ENCODE data around the gene ARHGAP22. TPM values are rescaled to one million over a fixed set of nuclear protein-coding genes. Genes with fewer than 3 reads are reported as not detected.

Gene ARHGAP22
- total RNA-seq, 4 donors from 2014 or later = 7.7 to 16.5 (median 14.3) TPM

DNA sequence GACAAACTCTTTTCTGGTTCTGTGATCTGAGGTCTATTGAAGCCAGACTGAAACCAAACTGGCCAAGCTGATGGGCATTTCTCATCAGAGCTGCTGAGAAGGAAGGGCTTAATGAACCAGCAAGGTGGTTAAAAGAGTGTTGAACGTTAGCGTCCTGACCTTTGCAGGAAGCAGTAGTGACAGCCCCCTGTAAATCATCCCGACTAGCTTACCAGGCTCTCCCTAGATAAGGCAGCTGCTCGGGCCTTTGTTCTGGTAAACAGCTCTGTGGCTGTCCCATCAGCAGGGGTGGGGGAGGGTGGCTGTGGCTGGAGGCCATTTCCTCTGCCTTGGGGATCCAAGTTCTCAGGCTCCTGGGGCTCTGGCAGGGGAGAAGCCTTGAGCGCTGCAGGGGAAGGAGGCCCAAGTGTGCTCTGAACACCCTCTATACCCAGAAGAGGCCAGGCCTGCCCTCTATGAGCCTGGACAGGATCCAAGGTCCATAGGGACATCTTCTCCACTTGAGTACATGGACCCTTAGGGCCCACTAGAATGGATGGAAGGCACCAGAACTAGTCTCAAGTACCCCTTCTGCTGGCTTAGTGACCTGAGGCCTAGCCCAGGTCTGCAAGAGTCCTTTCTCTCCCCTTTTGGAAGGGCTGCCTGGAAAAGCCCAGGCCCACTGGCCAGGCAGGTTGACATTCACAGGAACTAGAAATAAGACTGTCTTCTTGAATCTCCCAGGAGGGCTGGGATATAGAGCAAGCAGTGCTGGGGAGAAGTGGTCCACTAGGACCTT, 134.6 kb downstream of the ARHGAP22 start:
- Histone ChIP-seq H3K4me3 (no peak overlapping the region), H3K27me3 (peaks cover 0 to 20% of the 10 kb centered on the region in 2 donors), H3K4me1 (peaks cover 0 to 4% (median 0%) of the 10 kb centered on the region in 4 donors), H3K27ac (no peak overlapping the region), H3K36me3 (no peaks in the 10 kb centered on the region), H3K9me3 (peaks cover 0 to 8% (median 0%) of the 10 kb centered on the region in 4 donors)
- DNase-seq (ENCODE audit: low spot score in 2 of 2) = no peak
- WGBS, 2 donors = 71 to 77% methylated on average over 5 of the region's 5 CpGs
- TF ChIP-seq EP300 (IDR thresholded peaks at IDR 0.05) (no peak), POLR2A (IDR thresholded peaks at IDR 0.05) (no peak)
- TF ChIP-seq, protein P1, sequence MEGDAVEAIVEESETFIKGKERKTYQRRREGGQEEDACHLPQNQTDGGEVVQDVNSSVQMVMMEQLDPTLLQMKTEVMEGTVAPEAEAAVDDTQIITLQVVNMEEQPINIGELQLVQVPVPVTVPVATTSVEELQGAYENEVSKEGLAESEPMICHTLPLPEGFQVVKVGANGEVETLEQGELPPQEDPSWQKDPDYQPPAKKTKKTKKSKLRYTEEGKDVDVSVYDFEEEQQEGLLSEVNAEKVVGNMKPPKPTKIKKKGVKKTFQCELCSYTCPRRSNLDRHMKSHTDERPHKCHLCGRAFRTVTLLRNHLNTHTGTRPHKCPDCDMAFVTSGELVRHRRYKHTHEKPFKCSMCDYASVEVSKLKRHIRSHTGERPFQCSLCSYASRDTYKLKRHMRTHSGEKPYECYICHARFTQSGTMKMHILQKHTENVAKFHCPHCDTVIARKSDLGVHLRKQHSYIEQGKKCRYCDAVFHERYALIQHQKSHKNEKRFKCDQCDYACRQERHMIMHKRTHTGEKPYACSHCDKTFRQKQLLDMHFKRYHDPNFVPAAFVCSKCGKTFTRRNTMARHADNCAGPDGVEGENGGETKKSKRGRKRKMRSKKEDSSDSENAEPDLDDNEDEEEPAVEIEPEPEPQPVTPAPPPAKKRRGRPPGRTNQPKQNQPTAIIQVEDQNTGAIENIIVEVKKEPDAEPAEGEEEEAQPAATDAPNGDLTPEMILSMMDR (IDR thresholded peaks at IDR 0.05) = no peak

DNA sequence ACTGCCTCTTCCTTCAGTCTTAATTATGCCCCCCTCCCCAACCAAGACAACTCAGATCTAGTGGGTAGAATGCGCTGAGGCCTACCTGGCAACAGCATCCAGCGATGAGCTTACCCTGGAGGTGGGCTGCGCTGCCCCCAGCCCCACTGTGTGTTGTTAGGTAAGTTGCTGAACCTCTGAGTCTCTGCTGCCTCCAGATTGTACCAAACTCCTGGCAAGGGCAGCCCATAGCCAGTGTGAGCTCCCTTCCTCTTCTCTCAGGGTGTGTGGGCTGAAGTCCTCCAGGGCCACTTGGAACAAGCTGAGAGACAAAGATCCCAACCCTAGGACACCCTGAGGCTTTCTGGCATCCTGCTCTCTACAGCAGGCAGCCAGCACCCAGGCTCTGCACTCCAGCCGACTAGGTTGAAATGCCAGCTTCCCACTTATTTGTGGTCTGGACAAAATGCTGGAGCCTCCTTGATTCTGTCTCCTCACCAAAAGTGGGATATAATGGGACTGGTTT, 135.3 kb downstream of the ARHGAP22 start:
- TF ChIP-seq POLR2A (IDR thresholded peaks at IDR 0.05) = no peak
- TF ChIP-seq, protein P1 (IDR thresholded peaks at IDR 0.05) = no peak
- no peak for TF ChIP-seq EP300 (IDR thresholded peaks at IDR 0.05)
- Histone ChIP-seq H3K4me1 (peaks cover 0 to 4% (median 0%) of the 10 kb centered on the region in 4 donors), H3K27me3 (peaks cover 0 to 20% of the 10 kb centered on the region in 2 donors), H3K36me3 (no peaks in the 10 kb centered on the region), H3K4me3 (no peak overlapping the region), H3K27ac (no peak overlapping the region), H3K9me3 (peaks cover 0 to 8% (median 0%) of the 10 kb centered on the region in 4 donors)
- 33 to 87% methylated on average over 1 to 4 of the region's 4 CpGs for WGBS, 2 donors
- no peak for DNase-seq (ENCODE audit: low spot score in 2 of 2)

DNA sequence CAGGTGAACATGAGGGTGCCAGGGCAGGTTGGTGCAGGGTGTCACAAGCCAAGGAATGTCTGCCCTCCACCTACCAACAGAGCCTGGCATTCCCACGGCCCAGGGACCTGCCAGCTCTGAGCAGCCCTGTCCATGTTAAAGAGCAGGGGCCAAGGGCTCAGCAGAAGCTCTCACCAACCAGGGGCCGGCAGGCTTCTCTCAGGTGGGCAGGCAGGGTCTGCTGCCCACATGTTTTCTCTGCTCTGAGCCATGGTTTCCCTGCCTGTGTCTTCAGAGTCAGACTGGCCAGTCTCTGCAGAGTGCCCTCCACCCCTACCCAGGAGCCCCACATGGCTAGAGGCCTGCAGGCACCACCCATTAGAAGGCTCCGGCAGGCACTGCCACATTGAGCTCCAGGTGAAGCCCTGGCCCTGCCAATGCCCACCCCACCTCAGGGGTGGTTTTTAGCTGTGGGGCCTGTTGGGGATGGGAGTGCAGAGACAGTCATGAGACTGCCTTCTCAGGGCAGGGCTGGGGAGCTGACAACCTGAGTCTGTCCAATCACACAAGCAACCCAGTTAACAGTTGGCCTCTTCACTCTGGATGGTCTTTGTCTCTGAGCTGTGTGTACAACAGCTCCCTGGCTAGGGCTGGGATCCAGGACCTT, 135.9 kb downstream of the ARHGAP22 start:
- Histone ChIP-seq H3K27me3 (peaks cover 0 to 20% of the 10 kb centered on the region in 2 donors), H3K36me3 (no peaks in the 10 kb centered on the region), H3K4me1 (peaks cover 0 to 4% (median 0%) of the 10 kb centered on the region in 4 donors), H3K4me3 (no peak overlapping the region), H3K9me3 (peaks cover 0 to 8% (median 0%) of the 10 kb centered on the region in 4 donors), H3K27ac (no peak overlapping the region)
- 92 to 94% methylated on average over 2 to 3 of the region's 3 CpGs for WGBS, 2 donors
- TF ChIP-seq, protein P1 (IDR thresholded peaks at IDR 0.05) = no peak
- TF ChIP-seq EP300 (IDR thresholded peaks at IDR 0.05) = no peak
- no peak for TF ChIP-seq POLR2A (IDR thresholded peaks at IDR 0.05)
- DNase-seq (ENCODE audit: low spot score in 2 of 2) = no peak

DNA sequence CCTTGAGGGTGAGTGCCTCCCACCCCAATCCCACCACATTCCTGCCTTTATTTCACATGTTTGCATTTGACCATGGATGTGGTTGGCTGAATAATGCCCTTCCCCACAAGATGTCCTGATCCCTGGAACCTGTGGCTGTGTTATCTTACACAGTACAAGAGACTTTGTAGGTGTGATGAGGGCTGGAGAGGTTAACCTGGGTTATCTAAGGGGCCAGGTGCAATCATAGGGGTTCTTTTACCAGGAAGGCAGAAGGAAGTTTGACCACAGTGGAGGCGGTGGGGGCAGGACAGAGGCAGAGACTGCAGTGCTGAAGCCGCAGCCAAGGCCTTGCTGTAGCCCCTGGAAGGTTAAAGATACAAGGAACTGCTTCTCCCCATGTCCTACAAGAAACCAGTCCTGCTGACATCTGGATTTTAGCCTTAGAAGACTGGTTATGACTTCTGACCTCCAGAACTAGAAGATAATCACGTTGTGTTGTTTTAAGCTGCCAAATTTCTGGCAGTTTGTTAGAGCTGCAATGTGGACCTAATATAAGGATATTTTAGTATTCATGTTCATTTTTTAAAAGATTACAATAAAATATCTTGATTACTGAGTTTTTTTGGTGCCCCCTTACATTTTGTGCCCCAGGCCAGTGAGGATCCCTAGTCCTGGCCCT, 136.6 kb downstream of the ARHGAP22 start:
- no peak for DNase-seq (ENCODE audit: low spot score in 2 of 2)
- H3K36me3 ChIP-seq = no peaks in the 10 kb centered on the region
- H3K4me1 ChIP-seq = peaks cover 0 to 4% (median 0%) of the 10 kb centered on the region in 4 donors
- TF ChIP-seq EP300 (IDR thresholded peaks at IDR 0.05) (no peak), POLR2A (IDR thresholded peaks at IDR 0.05) (no peak)
- TF ChIP-seq, protein P1 (IDR thresholded peaks at IDR 0.05) = no peak
- 54 to 67% methylated on average over 3 of the region's 3 CpGs for WGBS, 2 donors
- peaks cover 0 to 4% (median 0%) of the 10 kb centered on the region in 4 donors for H3K9me3 ChIP-seq
- no peak overlapping the region for H3K4me3 ChIP-seq
- H3K27ac ChIP-seq = no peak overlapping the region
- H3K27me3 ChIP-seq = peaks cover 0 to 20% of the 10 kb centered on the region in 2 donors

Data from tibial nerve (tissue), 4 donors.